GM18511 (cell line): ENCODE data around the gene MORN1.

Source experiments
- ATAC-seq: cut with Tn5 transposase; IDR thresholded peaks from one replicate; pipeline ENCODE4 v1.9.1; 2021; ENCODE audit warnings: mild to moderate bottlenecking, moderate library complexity; ENCODE audit not compliant: unreplicated experiment

The MORN1 gene

DNA sequence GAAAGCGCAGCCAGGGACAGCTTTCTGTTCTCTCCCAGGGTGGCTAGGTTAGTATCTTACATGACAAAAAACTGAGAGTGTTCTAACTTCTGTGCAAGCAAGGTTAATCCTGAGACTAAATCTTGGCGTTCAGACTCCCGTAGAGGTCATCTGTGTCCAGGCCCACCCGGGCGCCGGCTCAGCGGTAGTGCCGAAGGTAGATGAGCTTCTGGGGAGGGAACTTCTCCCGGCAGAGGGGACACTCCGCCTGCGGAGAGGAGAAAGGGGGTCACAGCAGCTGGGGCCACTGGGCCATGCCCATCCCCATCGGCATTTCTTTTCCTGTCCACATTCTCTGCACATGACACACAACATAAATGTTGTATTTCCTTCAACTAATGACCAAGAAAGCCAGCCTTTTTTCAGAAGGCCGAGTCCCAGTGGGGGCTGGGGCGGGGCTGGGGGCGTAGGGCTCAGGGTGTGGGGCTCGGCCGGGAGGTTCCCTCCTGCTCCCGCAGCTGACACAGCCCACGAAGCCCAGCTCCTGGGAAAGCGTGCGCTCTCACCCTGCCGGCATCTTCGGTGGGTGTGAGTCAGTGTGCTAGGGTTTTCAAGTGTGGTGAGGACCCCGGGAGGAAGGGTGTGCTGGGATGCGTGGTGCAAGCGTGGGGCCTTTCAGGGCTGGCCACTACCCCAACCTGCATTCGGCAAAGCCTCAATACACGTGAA, 14.4 kb upstream of the MORN1 start:
- no peak for ATAC-seq

DNA sequence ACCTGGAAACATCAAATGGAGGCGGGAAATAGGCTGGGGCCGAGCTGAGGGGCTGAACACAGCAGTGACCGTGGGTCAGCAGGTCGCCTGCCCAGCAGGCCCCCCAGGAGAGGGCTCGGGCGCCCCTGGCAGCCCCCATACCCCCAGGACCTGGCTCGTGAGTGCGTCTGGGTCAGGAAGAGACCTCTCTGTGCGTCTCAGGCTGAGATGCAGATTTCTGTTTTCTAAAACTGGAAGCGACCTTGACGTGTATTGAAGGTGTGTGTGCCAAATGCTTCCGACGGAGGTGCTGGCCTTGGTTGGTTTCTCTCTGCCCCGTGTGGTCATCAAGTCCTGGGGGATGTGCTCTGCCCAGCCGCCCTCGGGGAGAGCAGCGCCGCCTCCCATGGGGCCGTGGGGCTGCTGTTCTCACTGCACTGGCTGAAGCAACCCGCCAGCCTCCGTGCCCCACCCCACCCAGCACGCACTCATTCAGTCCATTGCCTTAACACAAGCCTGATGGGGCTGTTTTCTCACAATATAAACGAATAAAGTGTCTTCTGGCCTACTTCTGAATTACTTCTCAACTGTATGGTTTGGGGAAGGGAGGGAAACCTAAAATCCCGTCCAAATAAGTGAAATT, 13.6 kb upstream of the MORN1 start:
- no peak for ATAC-seq

DNA sequence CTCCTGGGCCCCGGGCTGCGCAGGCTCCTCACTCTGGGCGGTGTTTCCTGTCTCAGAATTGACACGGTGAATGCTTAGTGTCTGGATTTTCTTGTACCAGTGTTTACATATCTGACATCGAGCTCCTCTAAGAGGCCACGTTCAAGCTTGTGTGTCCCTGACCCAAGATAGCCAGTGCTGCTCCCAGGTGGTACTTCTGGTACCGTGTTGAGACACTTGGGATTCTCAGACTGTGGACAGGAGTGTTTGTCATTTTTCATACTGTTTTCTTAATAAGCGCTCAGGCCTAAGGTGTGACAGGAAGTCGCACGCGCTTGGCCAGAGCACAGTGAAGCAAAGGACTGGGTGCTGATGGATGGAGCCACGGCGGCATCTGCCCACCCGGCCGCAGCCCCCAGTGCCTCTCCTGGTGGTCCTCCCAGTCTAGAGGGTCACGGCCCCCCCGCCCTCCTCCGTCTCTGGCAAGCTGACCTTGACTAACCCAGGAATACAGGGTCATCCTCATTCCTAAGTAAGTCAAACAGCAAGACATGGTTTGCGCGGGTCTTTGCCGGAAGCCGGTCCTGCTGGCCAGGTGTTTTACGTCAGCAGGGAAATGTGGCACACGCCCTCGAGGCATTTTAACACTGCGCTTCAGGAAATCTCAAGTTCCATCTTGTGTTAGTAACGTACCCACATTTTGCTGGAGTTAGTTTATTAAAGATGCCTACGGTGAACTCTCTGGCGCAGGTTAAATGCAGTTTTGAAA, 13.0 kb upstream of the MORN1 start:
- no peak for ATAC-seq

DNA sequence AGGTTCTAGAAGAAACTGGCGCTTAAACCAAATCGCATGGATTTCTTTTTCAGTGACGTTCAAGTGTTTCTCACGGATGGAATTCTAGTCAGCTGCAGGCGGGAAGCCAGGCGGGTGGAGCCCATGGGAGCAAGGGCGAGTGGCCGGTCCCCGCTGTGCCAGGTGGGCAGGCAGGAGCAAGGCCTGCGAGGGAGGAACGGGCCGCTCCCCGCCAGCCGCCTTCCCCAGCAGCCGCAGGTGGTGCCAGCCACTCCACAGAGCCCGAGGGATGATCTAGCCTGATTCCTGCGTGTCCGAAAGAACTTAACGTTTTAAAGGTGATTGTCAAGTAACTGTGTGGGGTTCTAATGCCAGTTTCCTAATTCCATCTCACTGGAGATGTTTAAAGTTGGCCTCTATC, 11.9 kb upstream of the MORN1 start:
- no peak for ATAC-seq

DNA sequence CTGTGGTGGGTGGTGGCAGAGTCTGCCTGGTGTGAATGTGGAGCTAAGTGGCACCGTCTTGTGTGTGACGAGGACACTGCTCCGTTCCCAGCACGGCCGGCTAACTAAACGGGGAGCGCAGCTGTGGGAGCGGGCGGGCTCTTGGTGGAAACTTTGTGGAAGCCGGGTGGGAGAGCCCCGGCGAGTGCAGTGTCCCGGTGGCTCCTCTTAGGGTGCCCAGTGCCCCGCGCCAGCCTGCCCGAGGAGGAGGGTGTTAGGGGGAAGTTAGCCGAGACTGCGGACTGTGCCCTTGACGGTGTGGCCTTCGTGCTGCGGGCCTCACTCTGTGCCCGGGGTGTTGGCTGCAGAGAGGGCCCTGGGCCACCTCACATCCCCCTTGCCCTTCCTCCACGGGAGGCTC, 11.1 kb upstream of the MORN1 start:
- ATAC-seq, result no peak

GRCh38 chr1:2400950-2401649, 9.7 kb upstream of the MORN1 start:
- no peak for ATAC-seq

DNA sequence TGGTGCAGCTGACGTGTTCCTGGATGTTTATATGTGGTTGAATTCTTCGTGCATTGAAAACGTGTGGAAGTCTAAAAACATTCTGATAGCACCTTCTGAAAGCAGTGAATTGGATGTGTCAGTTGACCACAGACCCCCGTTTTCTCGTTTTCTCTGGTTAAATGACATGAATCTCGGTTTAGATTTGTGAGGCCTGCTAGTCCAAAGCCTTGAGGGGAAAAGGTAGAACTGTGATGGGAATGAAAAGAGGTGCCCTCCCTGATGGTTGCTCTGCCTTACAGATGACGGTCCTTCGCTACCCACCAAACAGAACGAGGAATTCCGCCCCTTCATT, 9.2 kb upstream of the MORN1 start:
- no peak for ATAC-seq

DNA sequence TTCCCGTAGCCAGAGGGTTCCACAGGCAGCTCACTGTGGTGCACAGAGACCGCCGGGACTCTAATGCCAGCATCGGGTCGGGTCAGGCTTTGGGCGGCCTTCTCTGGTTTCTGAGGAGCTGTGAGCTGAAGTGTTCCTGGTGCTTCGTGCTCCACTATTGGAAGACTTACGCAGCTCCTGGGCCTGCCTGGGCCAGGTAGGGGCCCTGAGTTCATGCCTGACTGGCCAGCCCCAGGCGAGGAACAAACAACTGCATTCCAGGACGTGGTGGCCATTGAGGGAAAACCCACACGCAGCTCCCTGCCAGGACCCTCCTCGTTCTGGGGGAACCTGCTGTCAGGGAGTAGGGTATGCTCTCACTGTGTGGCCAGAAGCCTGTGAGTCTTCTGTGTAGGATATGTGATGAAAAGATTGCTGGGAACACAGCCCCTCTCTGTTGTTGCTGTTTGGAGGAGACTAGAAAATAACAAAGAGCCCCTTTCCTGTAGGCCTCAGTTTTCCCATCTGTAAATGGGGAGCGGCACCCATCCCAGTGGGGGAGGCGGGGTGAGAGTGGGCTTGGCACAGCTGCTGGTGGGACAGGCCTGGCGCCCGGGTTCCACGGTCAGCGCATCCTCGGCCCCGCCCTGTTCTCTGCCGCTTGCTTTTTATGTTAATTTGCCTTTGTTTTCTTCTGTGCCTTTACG, 8.7 kb upstream of the MORN1 start:
- no peak for ATAC-seq

- no peak for ATAC-seq
These were observed 7.5 kb upstream of the MORN1 start for GRCh38 chr1:2398871-2399270.

- ATAC-seq, result no peak
These were observed 5.8 kb upstream of the MORN1 start for GRCh38 chr1:2397007-2397679.

DNA sequence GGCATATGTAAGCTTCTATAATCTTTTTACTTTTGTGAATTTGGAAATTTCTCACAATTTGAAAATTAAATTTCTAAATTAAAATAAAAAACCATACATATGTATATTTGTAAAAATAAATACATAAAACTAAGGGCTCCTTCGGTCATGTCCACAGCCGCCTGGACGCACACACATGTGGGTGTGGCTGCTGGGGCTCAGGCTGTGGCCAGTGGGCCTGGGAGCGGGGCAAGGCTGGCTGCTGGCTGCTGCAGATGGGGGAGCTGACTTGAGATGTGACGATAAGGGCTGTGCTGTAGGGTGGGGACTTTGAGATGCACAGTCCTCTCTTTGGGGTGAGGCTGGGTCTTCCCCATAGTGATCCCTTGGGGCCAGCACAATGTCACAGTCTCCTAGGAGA, 5.1 kb upstream of the MORN1 start:
- ATAC-seq, result no peak

- ATAC-seq, result no peak
These were observed 4.7 kb upstream of the MORN1 start for GRCh38 chr1:2396059-2396458.

GRCh38 chr1:2395245-2395644, 3.9 kb upstream of the MORN1 start:
- ATAC-seq, result no peak

DNA sequence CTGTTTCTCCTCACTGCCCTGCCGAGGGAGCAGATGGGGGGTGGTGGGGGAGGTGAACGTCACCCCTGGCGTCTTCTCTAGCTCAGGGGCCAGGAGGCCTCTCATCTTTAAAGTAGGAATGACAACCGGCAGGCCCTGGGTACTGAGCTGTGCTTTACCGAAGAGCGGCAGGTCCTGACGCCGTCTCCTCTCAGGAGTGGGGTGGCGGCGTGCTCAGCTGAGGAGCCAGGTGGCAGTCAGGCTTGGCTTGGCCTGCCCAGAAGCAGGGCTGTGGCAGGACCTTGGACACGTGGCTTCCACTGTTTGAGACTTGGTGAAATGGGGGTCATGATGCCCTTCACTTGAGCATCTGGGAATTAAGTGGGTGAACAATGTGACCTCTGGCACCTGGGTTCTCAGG, 3.4 kb upstream of the MORN1 start:
- ATAC-seq, result no peak

DNA sequence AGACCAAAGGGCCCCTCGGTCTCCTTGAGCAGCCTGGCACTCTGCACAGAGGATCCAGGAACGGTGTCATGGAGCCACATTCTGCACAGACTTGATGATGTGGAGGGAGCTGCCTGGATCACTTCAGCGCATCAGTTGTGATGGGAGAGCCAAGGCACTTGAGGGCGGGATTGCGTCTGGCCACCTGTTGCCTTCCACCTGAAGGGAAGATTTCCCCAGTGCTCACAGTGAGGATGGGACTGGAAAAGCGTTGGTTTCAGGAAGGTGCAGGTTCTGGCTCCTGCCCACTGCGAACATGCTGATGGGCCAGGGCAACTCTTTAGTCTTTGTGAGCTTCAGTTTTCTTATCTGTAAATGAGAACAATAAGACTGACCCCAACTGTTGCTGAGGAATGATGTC, 2.9 kb upstream of the MORN1 start:
- ATAC-seq, result no peak

- no peak for ATAC-seq
These were observed 2.1 kb upstream of the MORN1 start for GRCh38 chr1:2393471-2393877.

DNA sequence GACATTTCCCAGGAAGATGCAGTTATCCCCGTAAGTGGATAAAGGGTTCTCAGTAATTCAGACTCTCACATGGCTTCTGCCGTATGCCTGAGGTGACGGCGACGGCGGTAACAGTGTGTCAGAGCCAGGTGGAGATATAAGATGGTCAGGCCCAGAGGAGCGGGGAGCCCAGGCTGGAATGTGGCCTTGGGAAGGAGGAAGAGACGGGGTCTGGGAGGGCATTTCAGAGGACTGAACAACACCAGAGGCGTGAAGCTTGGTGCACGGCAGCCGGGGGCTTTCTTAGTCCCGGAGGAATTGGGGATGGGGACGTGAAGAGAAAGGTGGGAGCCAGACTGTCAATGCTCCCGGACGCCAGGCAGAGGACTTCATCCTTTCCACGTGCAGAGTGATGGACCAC, 1.3 kb upstream of the MORN1 start:
- ATAC-seq, result no peak

DNA sequence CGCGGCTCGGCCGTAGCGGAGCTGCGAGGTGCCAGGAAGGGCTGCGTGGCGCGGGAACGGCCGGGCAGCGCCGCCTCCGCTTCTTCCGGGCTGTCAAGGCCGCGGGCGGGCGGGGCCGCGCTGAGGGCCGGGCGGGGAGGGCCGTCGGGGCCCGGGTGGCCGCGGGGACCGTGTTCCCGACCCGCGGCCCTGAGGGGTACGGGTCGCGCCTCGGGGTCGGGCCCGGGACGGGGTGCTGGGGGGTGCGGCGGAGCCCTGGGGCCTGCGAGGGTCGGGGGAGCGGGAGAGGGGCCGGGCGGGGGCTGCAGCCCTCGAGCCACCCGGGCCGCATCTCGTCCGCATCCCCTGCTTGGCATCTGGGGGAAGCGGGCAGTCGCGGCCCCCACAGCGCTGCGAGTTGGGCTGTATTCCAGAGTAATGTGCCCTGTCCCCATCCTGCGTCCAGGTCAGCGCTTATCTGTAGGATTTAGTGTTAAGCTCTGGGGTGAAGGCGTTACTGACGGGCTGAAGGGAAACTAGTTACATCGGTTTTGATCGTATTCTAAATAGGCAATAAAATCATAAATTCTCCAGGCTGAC, 666 bp upstream of the MORN1 start:
- peak; percentile 12 for ATAC-seq

DNA sequence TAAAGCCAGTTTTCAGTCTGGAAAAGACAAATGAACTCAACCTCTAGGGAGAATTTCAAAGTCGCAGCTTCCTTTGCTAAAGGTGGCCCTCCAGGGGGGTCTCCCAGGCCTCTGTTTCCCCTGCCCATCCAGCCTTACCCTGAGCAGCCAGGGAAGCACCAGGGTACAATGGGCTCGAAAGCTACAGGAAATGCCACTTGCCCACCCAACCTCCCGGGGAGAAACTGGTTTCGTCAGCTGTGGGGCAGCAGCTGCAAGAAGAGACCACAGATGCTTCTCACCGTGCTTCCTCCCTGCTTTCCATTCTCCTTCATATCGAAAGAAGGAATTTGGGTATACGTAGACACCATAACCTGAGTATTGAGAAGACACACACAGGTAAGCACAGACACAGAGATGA, 1.7 kb downstream of the MORN1 start:
- no peak for ATAC-seq
